SK-N-SH (cell line): ENCODE results near the gene ACTR10.

ENCODE experiments used
- CHD2 ChIP-seq: fragments of 150-350 bp; IDR thresholded peaks from 2 replicates; pipeline ENCODE4 v1.6.1; 2018; ENCODE audit warnings: low read length; ENCODE audit not compliant: partially characterized antibody
- EP300 ChIP-seq, 2 experiments: IDR thresholded peaks; 2 replicates each; pipeline versions ENCODE4 v1.4.0 to v1.6.1; 2012; ENCODE audit warnings: borderline replicate concordance in 1 of 2, low read depth in 1 of 2, low read length in 1 of 2
- EZH2phosphoT487 ChIP-seq: fragments of 200-600 bp; sonication (generic); IDR thresholded peaks from 2 replicates; pipeline ENCODE4 v1.6.1; 2017; ENCODE audit warnings: low read depth, mixed run types, mild to moderate bottlenecking, antibody characterized with exemption, moderate library complexity, borderline replicate concordance
- FOSL2 ChIP-seq: IDR thresholded peaks from 2 replicates; pipeline ENCODE4 v1.4.0; 2012; ENCODE audit warnings: low read depth, mild to moderate bottlenecking, moderate library complexity, borderline replicate concordance
- GABPA ChIP-seq: IDR thresholded peaks from 2 replicates; pipeline ENCODE4 v1.4.0; 2012; ENCODE audit warnings: low read depth, mild to moderate bottlenecking
- JUND ChIP-seq: IDR thresholded peaks from 2 replicates; pipeline ENCODE4 v1.4.0; 2012
- PBX3 ChIP-seq: IDR thresholded peaks from 2 replicates; pipeline ENCODE4; 2012
- POLR2AphosphoS5 ChIP-seq: IDR thresholded peaks from 2 replicates; pipeline ENCODE4 v1.6.1; 2012; ENCODE audit warnings: low read depth, low read length
- RFX5 ChIP-seq: IDR thresholded peaks from 2 replicates; pipeline ENCODE4 v1.6.1; 2012; ENCODE audit warnings: mild to moderate bottlenecking, improper control_type of control experiment, low read length
- SMC3 ChIP-seq: IDR thresholded peaks from 2 replicates; pipeline ENCODE4 v1.6.1; 2012; ENCODE audit warnings: low read depth, low read length, improper control_type of control experiment
- USF1 ChIP-seq: IDR thresholded peaks from 2 replicates; pipeline ENCODE4 v1.4.0; 2012; ENCODE audit warnings: low read depth, borderline replicate concordance
- TF ChIP-seq, protein P1 (sequence below): fragments of 200-600 bp; sonication (generic); IDR thresholded peaks from 2 replicates; pipeline ENCODE4 v1.6.1; 2017; ENCODE audit warnings: antibody characterized with exemption, mild to moderate bottlenecking, moderate library complexity
- TF ChIP-seq, protein P2 (sequence below): IDR thresholded peaks from 2 replicates; pipeline ENCODE4 v1.4.0; 2012; ENCODE audit warnings: low read depth
- TF ChIP-seq, protein P3 (sequence below): fragments of 150-350 bp; IDR thresholded peaks from 2 replicates; pipeline ENCODE4 v1.6.1; 2016; ENCODE audit warnings: mild to moderate bottlenecking, low read depth, low read length

GRCh38 chr14:58270628-58271027 lies 70.7 kb downstream of the ACTR10 start:
- TF ChIP-seq, protein P1, sequence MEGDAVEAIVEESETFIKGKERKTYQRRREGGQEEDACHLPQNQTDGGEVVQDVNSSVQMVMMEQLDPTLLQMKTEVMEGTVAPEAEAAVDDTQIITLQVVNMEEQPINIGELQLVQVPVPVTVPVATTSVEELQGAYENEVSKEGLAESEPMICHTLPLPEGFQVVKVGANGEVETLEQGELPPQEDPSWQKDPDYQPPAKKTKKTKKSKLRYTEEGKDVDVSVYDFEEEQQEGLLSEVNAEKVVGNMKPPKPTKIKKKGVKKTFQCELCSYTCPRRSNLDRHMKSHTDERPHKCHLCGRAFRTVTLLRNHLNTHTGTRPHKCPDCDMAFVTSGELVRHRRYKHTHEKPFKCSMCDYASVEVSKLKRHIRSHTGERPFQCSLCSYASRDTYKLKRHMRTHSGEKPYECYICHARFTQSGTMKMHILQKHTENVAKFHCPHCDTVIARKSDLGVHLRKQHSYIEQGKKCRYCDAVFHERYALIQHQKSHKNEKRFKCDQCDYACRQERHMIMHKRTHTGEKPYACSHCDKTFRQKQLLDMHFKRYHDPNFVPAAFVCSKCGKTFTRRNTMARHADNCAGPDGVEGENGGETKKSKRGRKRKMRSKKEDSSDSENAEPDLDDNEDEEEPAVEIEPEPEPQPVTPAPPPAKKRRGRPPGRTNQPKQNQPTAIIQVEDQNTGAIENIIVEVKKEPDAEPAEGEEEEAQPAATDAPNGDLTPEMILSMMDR: no peak
- TF ChIP-seq EZH2phosphoT487: no peak
- no peak for TF ChIP-seq PBX3
- TF ChIP-seq CHD2: no peak
- TF ChIP-seq SMC3: no peak
- no peak for TF ChIP-seq FOSL2
- TF ChIP-seq JUND: no peak
- TF ChIP-seq POLR2AphosphoS5: no peak
- TF ChIP-seq, protein P2, sequence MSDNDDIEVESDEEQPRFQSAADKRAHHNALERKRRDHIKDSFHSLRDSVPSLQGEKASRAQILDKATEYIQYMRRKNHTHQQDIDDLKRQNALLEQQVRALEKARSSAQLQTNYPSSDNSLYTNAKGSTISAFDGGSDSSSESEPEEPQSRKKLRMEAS: no peak
- TF ChIP-seq, protein P3, sequence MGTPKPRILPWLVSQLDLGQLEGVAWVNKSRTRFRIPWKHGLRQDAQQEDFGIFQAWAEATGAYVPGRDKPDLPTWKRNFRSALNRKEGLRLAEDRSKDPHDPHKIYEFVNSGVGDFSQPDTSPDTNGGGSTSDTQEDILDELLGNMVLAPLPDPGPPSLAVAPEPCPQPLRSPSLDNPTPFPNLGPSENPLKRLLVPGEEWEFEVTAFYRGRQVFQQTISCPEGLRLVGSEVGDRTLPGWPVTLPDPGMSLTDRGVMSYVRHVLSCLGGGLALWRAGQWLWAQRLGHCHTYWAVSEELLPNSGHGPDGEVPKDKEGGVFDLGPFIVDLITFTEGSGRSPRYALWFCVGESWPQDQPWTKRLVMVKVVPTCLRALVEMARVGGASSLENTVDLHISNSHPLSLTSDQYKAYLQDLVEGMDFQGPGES: no peak
- TF ChIP-seq GABPA: no peak
- no peak for TF ChIP-seq RFX5
- no peak for TF ChIP-seq USF1
- no peak for TF ChIP-seq EP300 (IDR thresholded peaks at IDR 0.05; ENCODE audit: borderline replicate concordance in 1 of 2, low read depth in 1 of 2, low read length in 1 of 2)
